GM12878 (cell line): Measurements from ENCODE around the gene ARHGAP21. TPM values are rescaled to one million over a fixed set of nuclear protein-coding genes. Genes with fewer than 3 reads are reported as not detected.

ENCODE experiments used
- ATAC-seq: fragments of 200-7000 bp; cut with Tn5 transposase; 3 replicates; pipeline ENCODE4 v1.9.1; 2020; ENCODE audit warnings: mild to moderate bottlenecking, moderate library complexity
- BruUV-seq: library from RNA; stranded (reverse); fragments of 400-500 nt; replicated peaks from 2 replicates; lab custom pipeline; 2021; lab: Mats Ljungman, UMichigan
- CTCF ChIA-PET: fragments of 300-600 bp; sonication (Branson Sonifier 250); formaldehyde crosslinking; extraction: SDS; loops from one replicate; lab custom pipeline; 2021; ENCODE audit warnings: inconsistent platforms; lab: Yijun Ruan, JAX
- POLR2A ChIA-PET: fragments of 350-600 bp; formaldehyde crosslinking; extraction: SDS; loops from one replicate; lab custom pipeline; 2021; ENCODE audit warnings: inconsistent platforms; lab: Charles Lee
- RAD21 ChIA-PET: fragments of 300-600 bp; sonication (Branson Sonifier 250); formaldehyde crosslinking; loops from one replicate; lab custom pipeline; 2023; ENCODE audit warnings: antibody characterized with exemption; ENCODE audit not compliant: unreplicated experiment; lab: Charles Lee
- SMC1A ChIA-PET: fragments of 300-600 bp; sonication (Branson Sonifier 250); formaldehyde crosslinking; loops from one replicate; lab custom pipeline; 2023; ENCODE audit not compliant: unreplicated experiment, uncharacterized antibody; lab: Charles Lee
- DNase-seq: peaks from one replicate; pipeline ENCODE4 v3.0.0-alpha.2; 2011; ENCODE audit warnings: low read depth, low spot score
- FAIRE-seq: peaks from 3 replicates; lab custom pipeline; 2011; peaks lifted over from hg19 to GRCh38; lab: Jason Lieb, UNC
- H2AFZ ChIP-seq: 2 replicates; pipeline ENCODE4 v1.6.0; 2011; ENCODE audit warnings: low read depth, low read length, control low read depth; ENCODE audit not compliant: control insufficient read depth
- H3K27ac ChIP-seq: 2 replicates; pipeline ENCODE4 v1.5.1; 2011; ENCODE audit warnings: control low read depth; ENCODE audit not compliant: control insufficient read depth, insufficient read depth
- H3K27me3 ChIP-seq, 2 experiments: replicated peaks in 1 of 2; 2 replicates each; pipeline versions ENCODE4 v1.6.0 to v1.6.1; 2011; ENCODE audit warnings: low read length in 1 of 2; ENCODE audit not compliant: control insufficient read depth in 2 of 2, insufficient read depth in 2 of 2
- H3K36me3 ChIP-seq, 2 experiments: 2 replicates each; pipeline ENCODE4 v1.5.1; 2011; ENCODE audit warnings: low read length in 1 of 2; ENCODE audit not compliant: control insufficient read depth in 2 of 2, insufficient read depth in 2 of 2
- H3K4me1 ChIP-seq: 2 replicates; pipeline ENCODE4 v1.6.1; 2011; ENCODE audit warnings: mild to moderate bottlenecking, low read length, moderate library complexity, mixed read lengths; ENCODE audit not compliant: control insufficient read depth, insufficient read depth
- H3K4me2 ChIP-seq: 2 replicates; pipeline ENCODE4 v1.6.0; 2011; ENCODE audit warnings: control low read depth; ENCODE audit not compliant: control insufficient read depth, insufficient read depth
- H3K4me3 ChIP-seq: fragments of 200-600 bp; sonication (generic); 2 replicates; pipeline ENCODE4 v1.5.1; 2016
- H3K79me2 ChIP-seq: 2 replicates; pipeline ENCODE4 v1.6.0; 2011; ENCODE audit warnings: low read length; ENCODE audit not compliant: control insufficient read depth, insufficient read depth
- H3K9ac ChIP-seq: 2 replicates; pipeline ENCODE4 v1.8.0; 2011; ENCODE audit warnings: low read length, control low read depth, mixed read lengths; ENCODE audit not compliant: control insufficient read depth, insufficient read depth
- H3K9me3 ChIP-seq: replicated peaks from 3 replicates; pipeline ENCODE4 v1.5.1; 2011; ENCODE audit warnings: mild to moderate bottlenecking, low read length; ENCODE audit not compliant: control insufficient read depth, insufficient read depth
- H4K20me1 ChIP-seq: 2 replicates; pipeline ENCODE4 v1.6.0; 2011; ENCODE audit not compliant: control insufficient read depth, insufficient read depth
- IKZF1 ChIP-seq: fragments of 450-650 bp; conservative IDR thresholded peaks from 2 replicates; pipeline ENCODE4 v1.6.1; 2017; ENCODE audit warnings: antibody characterized with exemption, mild to moderate bottlenecking
- IKZF2 ChIP-seq, 2 experiments: fragments of 450-650 bp; IDR thresholded peaks; 2 replicates each; pipeline ENCODE4 v1.6.1; 2017; ENCODE audit warnings: mild to moderate bottlenecking in 2 of 2, moderate library complexity in 2 of 2
- NR2C2 ChIP-seq: IDR thresholded peaks from 2 replicates; pipeline ENCODE4 v1.6.1; 2011; ENCODE audit warnings: borderline replicate concordance, low read depth; ENCODE audit not compliant: control insufficient read depth, insufficient read length
- RAD21 ChIP-seq: IDR thresholded peaks from 2 replicates; pipeline ENCODE4 v1.6.1; 2011; ENCODE audit warnings: mild to moderate bottlenecking, low read depth, low read length, moderate library complexity; ENCODE audit not compliant: insufficient read depth
- SMARCA5 ChIP-seq: fragments of 450-650 bp; IDR thresholded peaks from 2 replicates; pipeline ENCODE4 v1.6.1; 2017; ENCODE audit warnings: mild to moderate bottlenecking
- SMC3 ChIP-seq: IDR thresholded peaks from 2 replicates; pipeline ENCODE4 v1.6.1; 2011; ENCODE audit warnings: low read length, improper control_type of control experiment, borderline replicate concordance
- SRF ChIP-seq, 2 experiments: IDR thresholded peaks; 2 replicates each; pipeline ENCODE4 v1.6.1; 2011; ENCODE audit warnings: low read depth in 2 of 2, low read length in 2 of 2, mild to moderate bottlenecking in 1 of 2, moderate library complexity in 1 of 2
- YY1 ChIP-seq: IDR thresholded peaks from 2 replicates; pipeline ENCODE4 v1.6.1; 2011; ENCODE audit warnings: low read depth, mild to moderate bottlenecking, low read length
- ZBED1 ChIP-seq: IDR thresholded peaks from 2 replicates; pipeline ENCODE4 v1.6.1; 2016; ENCODE audit warnings: borderline replicate concordance
- ZNF622 ChIP-seq: fragments of 450-650 bp; IDR thresholded peaks from 2 replicates; pipeline ENCODE4 v1.6.1; 2017; ENCODE audit warnings: mild to moderate bottlenecking, inconsistent platforms
- WGBS: methylation state at CpG from one replicate; pipeline ENCODE4 v1.1.6; 2016; ENCODE audit warnings: low lambda C conversion rate; ENCODE audit not compliant: insufficient replicate concordance, insufficient coverage; ENCODE audit errors: missing lambda C conversion rate; 5-methylcytosine and 5-hydroxymethylcytosine counted together
- in situ Hi-C: fragments of 300-500 bp; cut with MboI; formaldehyde crosslinking; loops from 9 replicates; pipeline ENCODE4 v1.14.3; 2018; ENCODE audit warnings: mixed read lengths
- intact Hi-C: fragments of 100-400 bp; cut with micrococcal nuclease; formaldehyde crosslinking; loops from one replicate; pipeline ENCODE4 v1.14.2; 2022; ENCODE audit not compliant: unreplicated experiment
- polyA plus RNA-seq, 11 experiments: library from polyadenylated mRNA; depleted of rRNA in 4 of 11; unstranded in 6 of 11; stranded (reverse) in 5 of 11; fragments of >200 nt; fragmentation: Nextera tagmentation in 4 of 11; fragmentation: Illumina TruSeq in 1 of 11; extraction: Ambion mirVana in 4 of 11; extraction: Trizol in 1 of 11; gene quantifications; 1 replicate in 1 of 11; 2 replicates in 10 of 11; pipeline versions ENCODE4 v1.2.1 to v1.2.3, GENCODE V29; 2011 to 2016; ENCODE audit warnings: inconsistent platforms in 2 of 11, missing spikeins in 2 of 11, low read depth in 1 of 11
- total RNA-seq, 4 experiments: library from RNA; depleted of rRNA in 3 of 4; stranded (reverse); fragments of >200 nt in 3 of 4; fragmentation: Illumina TruSeq in 1 of 4; extraction: Trizol in 1 of 4; gene quantifications; 2 replicates each; pipeline versions ENCODE4 v1.2.1 to v1.2.3, GENCODE V29; 2013 to 2021
- TF ChIP-seq, protein P1 (sequence below), 3 experiments: IDR thresholded peaks in 2 of 3; conservative IDR thresholded peaks in 1 of 3; 2 replicates each; pipeline ENCODE4 v1.5.1; 2011; ENCODE audit warnings: low read depth in 3 of 3, low read length in 3 of 3, mild to moderate bottlenecking in 3 of 3, control low read depth in 2 of 3, moderate library complexity in 2 of 3, inconsistent platforms in 1 of 3, mixed read lengths in 1 of 3; ENCODE audit not compliant: control insufficient read depth in 2 of 3, insufficient read depth in 1 of 3; ENCODE audit errors: extremely low read depth in 1 of 3
- TF ChIP-seq, protein P2 (sequence below): IDR thresholded peaks from 2 replicates; pipeline ENCODE4 v1.6.1; 2011; ENCODE audit warnings: low read depth, mild to moderate bottlenecking, low read length, moderate library complexity, borderline replicate concordance; ENCODE audit errors: extremely low read depth

Gene ARHGAP21
- total and polyA plus RNA-seq, 10 of the 15 experiments (the other 5 are each of a cell fraction or from before 2014, with no cell fraction given): 11.7 to 103 (median 37.6) TPM

DNA sequence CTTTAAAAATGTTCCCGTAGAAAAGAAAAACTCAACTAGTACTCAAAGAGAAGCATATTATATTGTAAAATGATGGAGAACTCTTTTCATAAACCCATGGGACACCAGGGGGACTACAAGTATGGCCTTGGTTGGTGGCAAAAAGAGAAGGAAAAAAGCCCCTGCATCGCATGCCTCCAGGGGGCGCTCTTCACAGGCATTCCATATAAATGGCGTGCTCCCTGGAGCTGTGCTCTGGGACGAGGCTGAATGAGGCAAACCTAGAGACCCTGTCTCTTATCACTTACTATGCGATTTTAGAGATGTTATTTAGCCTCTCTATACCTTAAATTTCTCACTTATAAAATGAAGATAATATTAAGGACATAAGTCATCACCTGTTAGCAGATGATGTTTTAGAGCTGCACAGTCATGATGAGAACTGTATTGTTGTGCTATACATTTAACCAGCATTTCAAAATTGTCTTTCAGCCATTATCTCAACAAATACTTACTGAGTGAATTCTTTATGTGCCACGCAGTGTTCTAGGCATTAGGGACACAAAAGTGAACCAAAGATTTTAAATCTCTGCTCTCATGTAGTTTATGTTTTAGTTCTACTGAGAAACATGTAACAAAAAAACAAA, 105.8 kb downstream of the ARHGAP21 start:
- Histone ChIP-seq H3K4me3 (no peak overlapping the region), H2AFZ (no peak overlapping the region), H3K9ac (no peak overlapping the region), H4K20me1 (no peaks in the 10 kb centered on the region), H3K79me2 (no peaks in the 10 kb centered on the region), H3K9me3 (no peaks in the 10 kb centered on the region), H3K27ac (no peak overlapping the region), H3K4me2 (no peak overlapping the region), H3K27me3 (no peaks in the 10 kb centered on the region), H3K4me1 (no peaks in the 10 kb centered on the region), H3K36me3 (no peaks in the 10 kb centered on the region; a peak in 1 of 4 replicates)
- ChIA-PET POLR2A (interaction anchor here (1.2 kb wide), 1 partner anchor 463 kb away, joined by 3 read pairs; no protein-coding TSS in a partner anchor), SMC1A (interaction anchor here (0.7 to 5.6 kb wide), 31 partner anchors 10 to 615 kb away, joined by 3 to 77 read pairs (median 3); no protein-coding TSS in a partner anchor), RAD21 (interaction anchor here (0.7 to 5.3 kb wide), 18 partner anchors 10 to 609 kb away, joined by 3 to 48 read pairs (median 4); partner anchors contain the start of genes ARHGAP21, ENKUR, PRTFDC1 and THNSL1), CTCF (interaction anchor here (0.5 to 6.0 kb wide), 82 partner anchors 8 to 1460 kb away, joined by 3 to 110 read pairs (median 4); partner anchors contain the start of genes ENKUR, PRTFDC1 and THNSL1)
- intact Hi-C loops (loop anchor here (2.0 to 10.0 kb wide), 2 partner anchors 463 to 607 kb away; no protein-coding TSS in a partner anchor), in situ Hi-C loops (no loop called here)
- BruUV-seq: no TSS peak
- WGBS: 21% methylated on average over 7 of the region's 7 CpGs
- peak; percentile 88 for ATAC-seq
- peak; percentile 48 for TF ChIP-seq IKZF1
- TF ChIP-seq SMC3: peak; percentile 40; the same call in 1 of the 2 replicates
- TF ChIP-seq, protein P1, sequence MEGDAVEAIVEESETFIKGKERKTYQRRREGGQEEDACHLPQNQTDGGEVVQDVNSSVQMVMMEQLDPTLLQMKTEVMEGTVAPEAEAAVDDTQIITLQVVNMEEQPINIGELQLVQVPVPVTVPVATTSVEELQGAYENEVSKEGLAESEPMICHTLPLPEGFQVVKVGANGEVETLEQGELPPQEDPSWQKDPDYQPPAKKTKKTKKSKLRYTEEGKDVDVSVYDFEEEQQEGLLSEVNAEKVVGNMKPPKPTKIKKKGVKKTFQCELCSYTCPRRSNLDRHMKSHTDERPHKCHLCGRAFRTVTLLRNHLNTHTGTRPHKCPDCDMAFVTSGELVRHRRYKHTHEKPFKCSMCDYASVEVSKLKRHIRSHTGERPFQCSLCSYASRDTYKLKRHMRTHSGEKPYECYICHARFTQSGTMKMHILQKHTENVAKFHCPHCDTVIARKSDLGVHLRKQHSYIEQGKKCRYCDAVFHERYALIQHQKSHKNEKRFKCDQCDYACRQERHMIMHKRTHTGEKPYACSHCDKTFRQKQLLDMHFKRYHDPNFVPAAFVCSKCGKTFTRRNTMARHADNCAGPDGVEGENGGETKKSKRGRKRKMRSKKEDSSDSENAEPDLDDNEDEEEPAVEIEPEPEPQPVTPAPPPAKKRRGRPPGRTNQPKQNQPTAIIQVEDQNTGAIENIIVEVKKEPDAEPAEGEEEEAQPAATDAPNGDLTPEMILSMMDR (IDR thresholded peaks at IDR 0.05 in 2 of 3, conservative IDR thresholded peaks at IDR 0.05 in 1 of 3; ENCODE audit: control insufficient read depth in 2 of 3, extremely low read depth in 1 of 3, insufficient read depth in 1 of 3, low read depth in 3 of 3, low read length in 3 of 3): peak; percentile 73 to 84 (median 80)
- peak; percentile 82 for TF ChIP-seq YY1
- TF ChIP-seq SRF (IDR thresholded peaks at IDR 0.05; ENCODE audit: low read depth in 2 of 2, low read length in 2 of 2): no peak
- TF ChIP-seq, protein P2, sequence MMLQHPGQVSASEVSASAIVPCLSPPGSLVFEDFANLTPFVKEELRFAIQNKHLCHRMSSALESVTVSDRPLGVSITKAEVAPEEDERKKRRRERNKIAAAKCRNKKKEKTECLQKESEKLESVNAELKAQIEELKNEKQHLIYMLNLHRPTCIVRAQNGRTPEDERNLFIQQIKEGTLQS: no peak
- peak; percentile 56 for TF ChIP-seq RAD21
- TF ChIP-seq ZNF622: no peak
- TF ChIP-seq IKZF2 (IDR thresholded peaks at IDR 0.05): peak in 1 of 2 experiments; percentile 27; a peak in 1 of 4 replicates
- no peak for TF ChIP-seq NR2C2
- TF ChIP-seq SMARCA5: 0 out of 2 replicates have a peak, but pooled peaks have one; percentile 56
- TF ChIP-seq ZBED1: no peak
- FAIRE-seq: no peak
- no peak for DNase-seq
